ENCODE results near the gene PGD. TPM values are rescaled to one million over a fixed set of nuclear protein-coding genes. Genes with fewer than 3 reads are reported as not detected.

Gene PGD
- polyA plus RNA-seq, 1 donor (not counting 4 experiments of a cell fraction or from before 2014, with no cell fraction given): 104 TPM

GRCh38 chr1:10438677-10439163, 39.9 kb downstream of the PGD start:
- Histone ChIP-seq H2AFZ (ENCODE audit: control insufficient read depth, low read length) (no peak overlapping the region), H3K4me2 (ENCODE audit: control insufficient read depth, extremely low read depth, insufficient read depth, low read depth, low read length) (no peak overlapping the region), H3K79me2 (ENCODE audit: control insufficient read depth, insufficient read depth, low read length) (no peaks in the 10 kb centered on the region), H4K20me1 (ENCODE audit: control insufficient read depth, extremely low read depth, insufficient read depth, low read length) (no peaks in the 10 kb centered on the region), H3K9me3 (ENCODE audit: control insufficient read depth, low read depth, low read length) (no peaks in the 10 kb centered on the region), H3K27me3 (ENCODE audit: control insufficient read depth, extremely low read depth, insufficient read depth, low read length) (no peaks in the 10 kb centered on the region), H3K4me1 (ENCODE audit: control insufficient read depth, extremely low read depth, insufficient read depth, low read length) (no peaks in the 10 kb centered on the region), H3K27ac (ENCODE audit: control insufficient read depth, insufficient read depth, low read length) (no peak overlapping the region), H3K36me3 (ENCODE audit: control insufficient read depth in 2 of 2, extremely low read depth in 1 of 2, insufficient read depth in 2 of 2, low read length in 2 of 2) (peaks cover 0 to 2% of the 10 kb centered on the region in 2 experiments), H3K4me3 (ENCODE audit: control insufficient read depth in 2 of 3, extremely low read depth in 1 of 3, insufficient read depth in 2 of 3, low read depth in 1 of 3, low read length in 3 of 3) (no peak overlapping the region), H3K9me1 (ENCODE audit: control insufficient read depth, extremely low read depth, insufficient read depth, low read length) (no peaks in the 10 kb centered on the region), H3K9ac (ENCODE audit: control insufficient read depth, extremely low read depth, insufficient read depth, low read length) (no peak overlapping the region)
- no peak for DNase-seq (ENCODE audit: low read depth, low spot score)
- no peak for TF ChIP-seq EZH2 (IDR thresholded peaks at IDR 0.05; ENCODE audit: low read length)
- TF ChIP-seq, protein P1, sequence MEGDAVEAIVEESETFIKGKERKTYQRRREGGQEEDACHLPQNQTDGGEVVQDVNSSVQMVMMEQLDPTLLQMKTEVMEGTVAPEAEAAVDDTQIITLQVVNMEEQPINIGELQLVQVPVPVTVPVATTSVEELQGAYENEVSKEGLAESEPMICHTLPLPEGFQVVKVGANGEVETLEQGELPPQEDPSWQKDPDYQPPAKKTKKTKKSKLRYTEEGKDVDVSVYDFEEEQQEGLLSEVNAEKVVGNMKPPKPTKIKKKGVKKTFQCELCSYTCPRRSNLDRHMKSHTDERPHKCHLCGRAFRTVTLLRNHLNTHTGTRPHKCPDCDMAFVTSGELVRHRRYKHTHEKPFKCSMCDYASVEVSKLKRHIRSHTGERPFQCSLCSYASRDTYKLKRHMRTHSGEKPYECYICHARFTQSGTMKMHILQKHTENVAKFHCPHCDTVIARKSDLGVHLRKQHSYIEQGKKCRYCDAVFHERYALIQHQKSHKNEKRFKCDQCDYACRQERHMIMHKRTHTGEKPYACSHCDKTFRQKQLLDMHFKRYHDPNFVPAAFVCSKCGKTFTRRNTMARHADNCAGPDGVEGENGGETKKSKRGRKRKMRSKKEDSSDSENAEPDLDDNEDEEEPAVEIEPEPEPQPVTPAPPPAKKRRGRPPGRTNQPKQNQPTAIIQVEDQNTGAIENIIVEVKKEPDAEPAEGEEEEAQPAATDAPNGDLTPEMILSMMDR (optimal IDR thresholded peaks at IDR 0.05 in 1 of 3, IDR thresholded peaks at IDR 0.05 in 1 of 3, conservative IDR thresholded peaks at IDR 0.05 in 1 of 3; ENCODE audit: extremely low read depth in 1 of 3, insufficient read depth in 2 of 3, low read length in 3 of 3): no peak
- dilution Hi-C loops (cut with MboI; ENCODE audit: extremely low pct_ligation_motif_present, low sequenced_read_pairs): no loop called here
- FAIRE-seq: no peak

DNA sequence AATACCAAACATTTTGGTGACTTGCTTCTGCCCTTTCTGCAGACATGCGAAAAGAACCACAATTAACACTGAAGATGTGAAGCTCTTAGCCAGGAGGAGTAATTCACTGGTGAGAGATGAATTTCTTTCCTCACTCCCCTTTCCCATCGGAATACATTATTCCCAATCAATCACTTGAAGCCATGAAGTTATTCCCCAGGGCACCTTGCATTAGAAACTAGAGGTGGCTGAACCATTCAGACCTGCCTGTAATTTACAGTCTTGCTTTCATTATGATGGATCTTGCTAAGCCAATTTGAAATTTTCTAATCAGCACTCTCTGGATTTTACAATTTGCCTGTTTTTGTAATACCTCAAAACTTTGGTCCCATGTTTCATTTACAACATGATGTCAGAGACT, 41.4 kb downstream of the PGD start:
- Histone ChIP-seq H2AFZ (ENCODE audit: control insufficient read depth, low read length) (no peak overlapping the region), H3K9ac (ENCODE audit: control insufficient read depth, extremely low read depth, insufficient read depth, low read length) (no peak overlapping the region), H3K4me2 (ENCODE audit: control insufficient read depth, extremely low read depth, insufficient read depth, low read depth, low read length) (no peak overlapping the region), H3K4me1 (ENCODE audit: control insufficient read depth, extremely low read depth, insufficient read depth, low read length) (peaks cover 13% of the 10 kb centered on the region), H3K9me3 (ENCODE audit: control insufficient read depth, low read depth, low read length) (no peaks in the 10 kb centered on the region), H3K36me3 (ENCODE audit: control insufficient read depth in 2 of 2, extremely low read depth in 1 of 2, insufficient read depth in 2 of 2, low read length in 2 of 2) (peaks cover 0 to under 1% of the 10 kb centered on the region in 2 experiments), H3K27me3 (ENCODE audit: control insufficient read depth, extremely low read depth, insufficient read depth, low read length) (no peaks in the 10 kb centered on the region), H3K9me1 (ENCODE audit: control insufficient read depth, extremely low read depth, insufficient read depth, low read length) (no peaks in the 10 kb centered on the region), H3K79me2 (ENCODE audit: control insufficient read depth, insufficient read depth, low read length) (no peaks in the 10 kb centered on the region), H3K27ac (ENCODE audit: control insufficient read depth, insufficient read depth, low read length) (no peak overlapping the region), H4K20me1 (ENCODE audit: control insufficient read depth, extremely low read depth, insufficient read depth, low read length) (no peaks in the 10 kb centered on the region), H3K4me3 (ENCODE audit: control insufficient read depth in 2 of 3, extremely low read depth in 1 of 3, insufficient read depth in 2 of 3, low read depth in 1 of 3, low read length in 3 of 3) (no peak overlapping the region)
- DNase-seq (ENCODE audit: low read depth, low spot score) (no peak), FAIRE-seq (no peak)
- dilution Hi-C loops (cut with MboI; ENCODE audit: extremely low pct_ligation_motif_present, low sequenced_read_pairs): no loop called here
- no peak for TF ChIP-seq EZH2 (IDR thresholded peaks at IDR 0.05; ENCODE audit: low read length)
- TF ChIP-seq, protein P1 (optimal IDR thresholded peaks at IDR 0.05 in 1 of 3, IDR thresholded peaks at IDR 0.05 in 1 of 3, conservative IDR thresholded peaks at IDR 0.05 in 1 of 3; ENCODE audit: extremely low read depth in 1 of 3, insufficient read depth in 2 of 3, low read length in 3 of 3): no peak
